Measurements from ENCODE around the gene VPS13C.

Gene VPS13C

GRCh38 chr15:61861962-61862361 is 198.3 kb downstream of the VPS13C start:
- WGBS, 2 experiments (ENCODE audit: insufficient coverage in 2 of 2): 90 to 97% methylated on average over 3 of the region's 3 CpGs
- Histone ChIP-seq H3K9me3 (ENCODE audit: control insufficient read depth, low read length) (no peaks in the 10 kb centered on the region), H3K36me3 (ENCODE audit: control insufficient read depth, insufficient read depth, low read length) (no peaks in the 10 kb centered on the region), H3K4me3 (ENCODE audit: extremely low read depth, insufficient read depth, low read length, poor library complexity, severe bottlenecking) (no peak overlapping the region), H3K27ac (ENCODE audit: low read depth, low read length, severe bottlenecking) (no peak overlapping the region), H3K4me1 (ENCODE audit: control insufficient read depth, insufficient read depth, low read length, poor library complexity, severe bottlenecking) (no peaks in the 10 kb centered on the region)

GRCh38 chr15:61857169-61857829 is 202.9 kb downstream of the VPS13C start:
- Histone ChIP-seq H3K4me3 (ENCODE audit: extremely low read depth, insufficient read depth, low read length, poor library complexity, severe bottlenecking) (no peak overlapping the region), H3K27ac (ENCODE audit: low read depth, low read length, severe bottlenecking) (no peak overlapping the region), H3K9me3 (ENCODE audit: control insufficient read depth, low read length) (no peaks in the 10 kb centered on the region), H3K36me3 (ENCODE audit: control insufficient read depth, insufficient read depth, low read length) (no peaks in the 10 kb centered on the region), H3K4me1 (ENCODE audit: control insufficient read depth, insufficient read depth, low read length, poor library complexity, severe bottlenecking) (no peaks in the 10 kb centered on the region)
- WGBS, 2 experiments (ENCODE audit: insufficient coverage in 2 of 2): 95 to 96% methylated on average over 7 to 8 of the region's 8 CpGs

GRCh38 chr15:61856295-61856694 is 204.0 kb downstream of the VPS13C start:
- Histone ChIP-seq H3K27ac (ENCODE audit: low read depth, low read length, severe bottlenecking) (no peak overlapping the region), H3K4me1 (ENCODE audit: control insufficient read depth, insufficient read depth, low read length, poor library complexity, severe bottlenecking) (no peaks in the 10 kb centered on the region), H3K9me3 (ENCODE audit: control insufficient read depth, low read length) (no peaks in the 10 kb centered on the region), H3K4me3 (ENCODE audit: extremely low read depth, insufficient read depth, low read length, poor library complexity, severe bottlenecking) (no peak overlapping the region), H3K36me3 (ENCODE audit: control insufficient read depth, insufficient read depth, low read length) (no peaks in the 10 kb centered on the region)
- WGBS, 2 experiments (ENCODE audit: insufficient coverage in 2 of 2): no CpG with 5 or more reads among the region's 1 CpG

GRCh38 chr15:61853195-61853594 is 207.1 kb downstream of the VPS13C start:
- H3K36me3 ChIP-seq (ENCODE audit: control insufficient read depth, insufficient read depth, low read length): no peaks in the 10 kb centered on the region
- H3K4me1 ChIP-seq (ENCODE audit: control insufficient read depth, insufficient read depth, low read length, poor library complexity, severe bottlenecking): no peaks in the 10 kb centered on the region
- no CpG with 5 or more reads among the region's 1 CpG for WGBS, 2 experiments (ENCODE audit: insufficient coverage in 2 of 2)
- H3K4me3 ChIP-seq (ENCODE audit: extremely low read depth, insufficient read depth, low read length, poor library complexity, severe bottlenecking): no peak overlapping the region
- no peak overlapping the region for H3K27ac ChIP-seq (ENCODE audit: low read depth, low read length, severe bottlenecking)
- H3K9me3 ChIP-seq (ENCODE audit: control insufficient read depth, low read length): no peaks in the 10 kb centered on the region

- Histone ChIP-seq H3K4me1 (ENCODE audit: control insufficient read depth, insufficient read depth, low read length, poor library complexity, severe bottlenecking) (no peaks in the 10 kb centered on the region), H3K27ac (ENCODE audit: low read depth, low read length, severe bottlenecking) (no peak overlapping the region), H3K9me3 (ENCODE audit: control insufficient read depth, low read length) (no peaks in the 10 kb centered on the region), H3K36me3 (ENCODE audit: control insufficient read depth, insufficient read depth, low read length) (no peaks in the 10 kb centered on the region), H3K4me3 (ENCODE audit: extremely low read depth, insufficient read depth, low read length, poor library complexity, severe bottlenecking) (no peak overlapping the region)
- WGBS, 2 experiments (ENCODE audit: insufficient coverage in 2 of 2): 86 to 89% methylated on average over 2 to 4 of the region's 4 CpGs
Observed at GRCh38 chr15:61851955-61852354, 208.3 kb downstream of the VPS13C start.

GRCh38 chr15:61849447-61849846 is 210.8 kb downstream of the VPS13C start:
- WGBS, 2 experiments (ENCODE audit: insufficient coverage in 2 of 2): no CpG with 5 or more reads among the region's 1 CpG
- Histone ChIP-seq H3K27ac (ENCODE audit: low read depth, low read length, severe bottlenecking) (no peak overlapping the region), H3K4me3 (ENCODE audit: extremely low read depth, insufficient read depth, low read length, poor library complexity, severe bottlenecking) (no peak overlapping the region), H3K36me3 (ENCODE audit: control insufficient read depth, insufficient read depth, low read length) (no peaks in the 10 kb centered on the region), H3K4me1 (ENCODE audit: control insufficient read depth, insufficient read depth, low read length, poor library complexity, severe bottlenecking) (no peaks in the 10 kb centered on the region), H3K9me3 (ENCODE audit: control insufficient read depth, low read length) (no peaks in the 10 kb centered on the region)

- Histone ChIP-seq H3K36me3 (ENCODE audit: control insufficient read depth, insufficient read depth, low read length) (no peaks in the 10 kb centered on the region), H3K4me1 (ENCODE audit: control insufficient read depth, insufficient read depth, low read length, poor library complexity, severe bottlenecking) (no peaks in the 10 kb centered on the region), H3K4me3 (ENCODE audit: extremely low read depth, insufficient read depth, low read length, poor library complexity, severe bottlenecking) (no peak overlapping the region), H3K9me3 (ENCODE audit: control insufficient read depth, low read length) (no peaks in the 10 kb centered on the region), H3K27ac (ENCODE audit: low read depth, low read length, severe bottlenecking) (no peak overlapping the region)
- WGBS, 2 experiments (ENCODE audit: insufficient coverage in 2 of 2): 85 to 94% methylated on average over 4 to 8 of the region's 9 CpGs
Observed at GRCh38 chr15:61841466-61841865, 218.8 kb downstream of the VPS13C start.

GRCh38 chr15:61840090-61840489 is 220.2 kb downstream of the VPS13C start:
- H3K27ac ChIP-seq (ENCODE audit: low read depth, low read length, severe bottlenecking): no peak overlapping the region
- no peaks in the 10 kb centered on the region for H3K9me3 ChIP-seq (ENCODE audit: control insufficient read depth, low read length)
- WGBS, 2 experiments (ENCODE audit: insufficient coverage in 2 of 2): 86 to 93% methylated on average over 12 of the region's 12 CpGs
- no peaks in the 10 kb centered on the region for H3K36me3 ChIP-seq (ENCODE audit: control insufficient read depth, insufficient read depth, low read length)
- no peak overlapping the region for H3K4me3 ChIP-seq (ENCODE audit: extremely low read depth, insufficient read depth, low read length, poor library complexity, severe bottlenecking)
- no peaks in the 10 kb centered on the region for H3K4me1 ChIP-seq (ENCODE audit: control insufficient read depth, insufficient read depth, low read length, poor library complexity, severe bottlenecking)

- H3K36me3 ChIP-seq (ENCODE audit: control insufficient read depth, insufficient read depth, low read length): no peaks in the 10 kb centered on the region
- WGBS, 2 experiments (ENCODE audit: insufficient coverage in 2 of 2): 89 to 90% methylated on average over 5 to 7 of the region's 8 CpGs
- no peak overlapping the region for H3K27ac ChIP-seq (ENCODE audit: low read depth, low read length, severe bottlenecking)
- no peaks in the 10 kb centered on the region for H3K4me1 ChIP-seq (ENCODE audit: control insufficient read depth, insufficient read depth, low read length, poor library complexity, severe bottlenecking)
- H3K4me3 ChIP-seq (ENCODE audit: extremely low read depth, insufficient read depth, low read length, poor library complexity, severe bottlenecking): no peak overlapping the region
- H3K9me3 ChIP-seq (ENCODE audit: control insufficient read depth, low read length): no peaks in the 10 kb centered on the region
Observed at GRCh38 chr15:61839546-61839945, 220.7 kb downstream of the VPS13C start.

- Histone ChIP-seq H3K9me3 (ENCODE audit: control insufficient read depth, low read length) (no peaks in the 10 kb centered on the region), H3K36me3 (ENCODE audit: control insufficient read depth, insufficient read depth, low read length) (no peaks in the 10 kb centered on the region), H3K4me1 (ENCODE audit: control insufficient read depth, insufficient read depth, low read length, poor library complexity, severe bottlenecking) (no peaks in the 10 kb centered on the region), H3K27ac (ENCODE audit: low read depth, low read length, severe bottlenecking) (no peak overlapping the region), H3K4me3 (ENCODE audit: extremely low read depth, insufficient read depth, low read length, poor library complexity, severe bottlenecking) (no peak overlapping the region)
- 2 to 4% methylated on average over 6 to 8 of the region's 9 CpGs for WGBS, 2 experiments (ENCODE audit: insufficient coverage in 2 of 2)
Observed at GRCh38 chr15:61835496-61836106, 224.6 kb downstream of the VPS13C start.

GRCh38 chr15:61835029-61835428 is 225.2 kb downstream of the VPS13C start:
- H3K4me1 ChIP-seq (ENCODE audit: control insufficient read depth, insufficient read depth, low read length, poor library complexity, severe bottlenecking): no peaks in the 10 kb centered on the region
- H3K4me3 ChIP-seq (ENCODE audit: extremely low read depth, insufficient read depth, low read length, poor library complexity, severe bottlenecking): no peak overlapping the region
- WGBS, 2 experiments (ENCODE audit: insufficient coverage in 2 of 2): 88 to 92% methylated on average over 6 to 7 of the region's 9 CpGs
- H3K9me3 ChIP-seq (ENCODE audit: control insufficient read depth, low read length): no peaks in the 10 kb centered on the region
- no peak overlapping the region for H3K27ac ChIP-seq (ENCODE audit: low read depth, low read length, severe bottlenecking)
- no peaks in the 10 kb centered on the region for H3K36me3 ChIP-seq (ENCODE audit: control insufficient read depth, insufficient read depth, low read length)
